ENCODE data around the gene ZG16B. TPM values are rescaled to one million over a fixed set of nuclear protein-coding genes. Genes with fewer than 3 reads are reported as not detected.

ZG16B gene
- total RNA-seq, 1 donor from 2014 or later = not detected

- H3F3A ChIP-seq (ENCODE audit: low read depth) = no peaks in the 10 kb centered on the region
- no peaks in the 10 kb centered on the region for H3K36me3 Mint-ChIP-seq
- no peak overlapping the region for H3K9ac ChIP-seq
- H4K20me1 ChIP-seq (ENCODE audit: low read depth) = no peaks in the 10 kb centered on the region
- H3K79me2 ChIP-seq (ENCODE audit: low read depth) = no peaks in the 10 kb centered on the region
- DNase-seq (ENCODE audit: low spot score) = no peak
- H3K27ac Mint-ChIP-seq = no peak overlapping the region
- H3K4me3 ChIP-seq = no peak overlapping the region
- peaks cover 2% of the 10 kb centered on the region for H3K27me3 Mint-ChIP-seq (ENCODE audit: insufficient read depth, low read depth)
- H3K4me1 Mint-ChIP-seq = no peaks in the 10 kb centered on the region
- no peak overlapping the region for H3K4me3 Mint-ChIP-seq
- H3K27me3 ChIP-seq = no peaks in the 10 kb centered on the region
- H3K4me2 ChIP-seq = no peak overlapping the region
- TF ChIP-seq CTCF (IDR thresholded peaks at IDR 0.05) (no peak), EZH2phosphoT487 (IDR thresholded peaks at IDR 0.05) (no peak), EZH2 (IDR thresholded peaks at IDR 0.05) (no peak)
- no peaks in the 10 kb centered on the region for H3K4me1 ChIP-seq
- no peaks in the 10 kb centered on the region for H3K36me3 ChIP-seq
- H3K9me3 ChIP-seq (ENCODE audit: low read depth) = no peaks in the 10 kb centered on the region
- H3K9me3 Mint-ChIP-seq = no peaks in the 10 kb centered on the region
- no peak overlapping the region for H3K27ac ChIP-seq
- no peak overlapping the region for H2AFZ ChIP-seq (replicated peaks)
Measured at GRCh38 chr16:2827374-2827791, 2.7 kb upstream of the ZG16B start.

- Histone ChIP-seq H3K27me3 (no peaks in the 10 kb centered on the region), H4K20me1 (ENCODE audit: low read depth) (no peaks in the 10 kb centered on the region), H3F3A (ENCODE audit: low read depth) (no peaks in the 10 kb centered on the region), H2AFZ (replicated peaks) (no peak overlapping the region), H3K27ac (no peak overlapping the region), H3K4me3 (no peak overlapping the region), H3K36me3 (no peaks in the 10 kb centered on the region), H3K4me2 (no peak overlapping the region), H3K9me3 (ENCODE audit: low read depth) (no peaks in the 10 kb centered on the region), H3K4me1 (no peaks in the 10 kb centered on the region), H3K79me2 (ENCODE audit: low read depth) (no peaks in the 10 kb centered on the region), H3K9ac (no peak overlapping the region)
- H3K9me3 Mint-ChIP-seq = no peaks in the 10 kb centered on the region
- TF ChIP-seq EZH2phosphoT487 (IDR thresholded peaks at IDR 0.05) (no peak), EZH2 (IDR thresholded peaks at IDR 0.05) (no peak), CTCF (IDR thresholded peaks at IDR 0.05) (no peak)
- H3K27ac Mint-ChIP-seq = peak overlapping the region; percentile 13
- H3K4me3 Mint-ChIP-seq = no peak overlapping the region
- peaks cover 2% of the 10 kb centered on the region for H3K27me3 Mint-ChIP-seq (ENCODE audit: insufficient read depth, low read depth)
- no peaks in the 10 kb centered on the region for H3K36me3 Mint-ChIP-seq
- H3K4me1 Mint-ChIP-seq = no peaks in the 10 kb centered on the region
- DNase-seq (ENCODE audit: low spot score) = peak; percentile 45
Measured at GRCh38 chr16:2827831-2828520, 2.1 kb upstream of the ZG16B start.

- Mint-ChIP-seq H3K4me3 (no peak overlapping the region), H3K9me3 (no peaks in the 10 kb centered on the region), H3K36me3 (no peaks in the 10 kb centered on the region), H3K27ac (no peak overlapping the region), H3K27me3 (ENCODE audit: insufficient read depth, low read depth) (peaks cover 2% of the 10 kb centered on the region), H3K4me1 (no peaks in the 10 kb centered on the region)
- Histone ChIP-seq H3K27ac (no peak overlapping the region), H3K9me3 (ENCODE audit: low read depth) (no peaks in the 10 kb centered on the region), H3K4me3 (no peak overlapping the region), H3K79me2 (ENCODE audit: low read depth) (no peaks in the 10 kb centered on the region), H3K9ac (no peak overlapping the region), H4K20me1 (ENCODE audit: low read depth) (no peaks in the 10 kb centered on the region), H2AFZ (replicated peaks) (no peak overlapping the region), H3K36me3 (no peaks in the 10 kb centered on the region), H3K4me2 (no peak overlapping the region), H3K4me1 (no peaks in the 10 kb centered on the region), H3F3A (ENCODE audit: low read depth) (no peaks in the 10 kb centered on the region), H3K27me3 (no peaks in the 10 kb centered on the region)
- DNase-seq (ENCODE audit: low spot score) = no peak
- no peak for TF ChIP-seq CTCF (IDR thresholded peaks at IDR 0.05)
- TF ChIP-seq EZH2 (IDR thresholded peaks at IDR 0.05) = no peak
- TF ChIP-seq EZH2phosphoT487 (IDR thresholded peaks at IDR 0.05) = no peak
Measured at GRCh38 chr16:2828521-2828840, 1.6 kb upstream of the ZG16B start.
